ENCODE data around the gene PPP3R2. TPM values are rescaled to one million over a fixed set of nuclear protein-coding genes. Genes with fewer than 3 reads are reported as not detected.

Gene PPP3R2, protein sequence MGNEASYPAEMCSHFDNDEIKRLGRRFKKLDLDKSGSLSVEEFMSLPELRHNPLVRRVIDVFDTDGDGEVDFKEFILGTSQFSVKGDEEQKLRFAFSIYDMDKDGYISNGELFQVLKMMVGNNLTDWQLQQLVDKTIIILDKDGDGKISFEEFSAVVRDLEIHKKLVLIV
- total RNA-seq = not detected

DNA sequence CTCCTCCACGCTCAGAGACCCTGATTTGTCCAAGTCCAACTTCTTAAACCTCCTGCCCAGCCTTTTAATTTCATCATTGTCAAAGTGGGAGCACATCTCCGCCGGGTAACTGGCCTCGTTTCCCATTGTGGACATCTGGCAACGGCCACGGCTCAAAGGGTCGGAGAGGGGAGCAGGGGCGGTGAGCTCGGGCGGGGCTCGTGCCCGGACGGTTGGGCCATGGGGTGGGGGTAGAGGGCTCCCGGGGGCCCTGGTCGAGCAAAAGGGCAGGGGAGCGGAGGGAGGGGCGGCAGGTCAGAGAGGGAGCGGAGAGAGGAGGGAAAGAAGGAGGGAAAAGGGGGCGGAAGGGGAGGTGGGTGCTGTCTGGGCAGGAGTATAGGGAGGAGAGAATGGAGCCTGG lies at the start of gene PPP3R2:
Gene PPP3R2 (minus strand): TSS at position 174 of the 400 bp plus-strand sequence. CDS start 48 bp downstream, at position 126.
- Histone ChIP-seq H3K9me3 (no peaks in the 10 kb centered on the region), H3K27ac (no peak within 1 kb of the TSS), H3K27me3 (no peaks in the 10 kb centered on the region), H3K4me1 (no peaks in the 10 kb centered on the region), H3K36me3 (no peaks in the 10 kb centered on the region), H3K4me3 (no peak within 1 kb of the TSS)
- TF ChIP-seq POLR2AphosphoS5 (IDR thresholded peaks at IDR 0.05; ENCODE audit: insufficient read depth in 1 of 2, low read depth in 1 of 2) (no peak), POLR2A (IDR thresholded peaks at IDR 0.05) (no peak)
- TF ChIP-seq, protein P1, sequence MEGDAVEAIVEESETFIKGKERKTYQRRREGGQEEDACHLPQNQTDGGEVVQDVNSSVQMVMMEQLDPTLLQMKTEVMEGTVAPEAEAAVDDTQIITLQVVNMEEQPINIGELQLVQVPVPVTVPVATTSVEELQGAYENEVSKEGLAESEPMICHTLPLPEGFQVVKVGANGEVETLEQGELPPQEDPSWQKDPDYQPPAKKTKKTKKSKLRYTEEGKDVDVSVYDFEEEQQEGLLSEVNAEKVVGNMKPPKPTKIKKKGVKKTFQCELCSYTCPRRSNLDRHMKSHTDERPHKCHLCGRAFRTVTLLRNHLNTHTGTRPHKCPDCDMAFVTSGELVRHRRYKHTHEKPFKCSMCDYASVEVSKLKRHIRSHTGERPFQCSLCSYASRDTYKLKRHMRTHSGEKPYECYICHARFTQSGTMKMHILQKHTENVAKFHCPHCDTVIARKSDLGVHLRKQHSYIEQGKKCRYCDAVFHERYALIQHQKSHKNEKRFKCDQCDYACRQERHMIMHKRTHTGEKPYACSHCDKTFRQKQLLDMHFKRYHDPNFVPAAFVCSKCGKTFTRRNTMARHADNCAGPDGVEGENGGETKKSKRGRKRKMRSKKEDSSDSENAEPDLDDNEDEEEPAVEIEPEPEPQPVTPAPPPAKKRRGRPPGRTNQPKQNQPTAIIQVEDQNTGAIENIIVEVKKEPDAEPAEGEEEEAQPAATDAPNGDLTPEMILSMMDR (IDR thresholded peaks at IDR 0.05) = no peak
- no peak for DNase-seq (ENCODE audit: extremely low spot score in 2 of 2)
- intact Hi-C loops (cut with DNase I) = no loop called here

DNA sequence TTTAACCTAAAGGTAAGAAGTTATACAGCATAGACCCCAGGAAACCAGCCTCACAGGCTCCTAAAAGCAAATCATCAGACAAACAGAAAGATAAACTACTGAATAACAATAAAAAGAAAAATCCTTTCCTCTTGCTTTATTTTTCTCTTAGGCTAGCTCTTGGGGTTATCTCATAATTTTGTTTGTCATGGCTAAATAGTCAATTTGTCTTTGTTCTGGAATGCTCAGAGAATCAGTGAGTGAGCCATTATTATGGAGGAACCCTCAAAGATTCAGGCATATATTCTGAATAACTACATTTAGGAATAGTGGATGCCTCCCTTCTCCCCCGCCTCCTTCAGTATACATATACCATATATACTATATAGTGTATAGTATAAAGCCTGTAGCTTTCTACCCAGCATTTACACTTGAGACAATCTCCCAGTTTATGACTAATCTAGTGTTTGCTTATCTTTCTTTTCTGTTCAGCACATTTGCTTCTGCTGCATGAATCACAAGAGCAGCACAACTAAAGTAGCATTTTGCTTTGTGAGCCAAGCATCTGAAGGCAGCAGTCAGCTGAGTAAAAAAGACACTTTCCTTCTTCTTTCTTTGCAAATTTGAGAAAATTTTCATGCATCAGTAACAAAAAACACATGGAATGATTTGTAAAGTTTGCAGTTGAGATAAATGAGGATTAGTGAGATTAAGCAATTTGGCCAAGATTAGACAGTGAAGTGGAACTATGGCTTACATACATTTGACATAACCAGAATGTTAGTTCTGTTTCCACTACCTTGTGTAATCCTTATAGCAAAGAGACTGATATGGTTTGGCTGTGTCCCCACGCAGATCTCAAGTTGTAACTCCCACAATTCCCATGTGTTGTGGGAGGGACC lies 45.3 kb upstream of the PPP3R2 start:
- intact Hi-C loops (cut with DNase I) = no loop called here
- Histone ChIP-seq H3K27me3 (no peaks in the 10 kb centered on the region), H3K4me3 (no peak overlapping the region), H3K4me1 (no peaks in the 10 kb centered on the region), H3K27ac (no peak overlapping the region), H3K9me3 (no peaks in the 10 kb centered on the region), H3K36me3 (no peaks in the 10 kb centered on the region)
- TF ChIP-seq POLR2AphosphoS5 (IDR thresholded peaks at IDR 0.05; ENCODE audit: insufficient read depth in 1 of 2, low read depth in 1 of 2) = no peak
- TF ChIP-seq, protein P1 (IDR thresholded peaks at IDR 0.05) = no peak
- TF ChIP-seq POLR2A (IDR thresholded peaks at IDR 0.05) = no peak
- no peak for DNase-seq (ENCODE audit: extremely low spot score in 2 of 2)

DNA sequence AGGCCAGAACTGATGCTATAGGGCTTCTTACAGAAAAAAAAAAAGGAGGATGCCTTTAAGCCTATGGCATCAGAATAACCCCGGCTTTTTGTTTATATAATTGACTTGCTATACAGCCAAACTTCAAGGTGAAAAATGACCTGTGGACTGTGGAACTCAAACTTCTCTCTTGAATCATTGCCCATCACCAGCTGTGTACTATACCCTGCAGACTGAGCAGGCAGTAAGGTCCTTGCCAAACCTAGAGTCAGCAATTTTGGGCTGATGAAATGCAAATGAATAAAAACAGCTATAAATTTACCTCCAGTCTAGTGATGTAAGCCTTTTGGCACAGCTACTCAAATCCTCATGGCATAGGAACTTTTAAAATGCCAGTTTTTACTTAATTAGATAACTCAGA lies 44.5 kb upstream of the PPP3R2 start:
- Histone ChIP-seq H3K9me3 (no peaks in the 10 kb centered on the region), H3K36me3 (no peaks in the 10 kb centered on the region), H3K27ac (no peak overlapping the region), H3K4me3 (no peak overlapping the region), H3K27me3 (no peaks in the 10 kb centered on the region), H3K4me1 (no peaks in the 10 kb centered on the region)
- no peak for DNase-seq (ENCODE audit: extremely low spot score in 2 of 2)
- TF ChIP-seq POLR2A (IDR thresholded peaks at IDR 0.05) (no peak), POLR2AphosphoS5 (IDR thresholded peaks at IDR 0.05; ENCODE audit: insufficient read depth in 1 of 2, low read depth in 1 of 2) (no peak)
- TF ChIP-seq, protein P1 (IDR thresholded peaks at IDR 0.05) = no peak
- intact Hi-C loops (cut with DNase I) = no loop called here

DNA sequence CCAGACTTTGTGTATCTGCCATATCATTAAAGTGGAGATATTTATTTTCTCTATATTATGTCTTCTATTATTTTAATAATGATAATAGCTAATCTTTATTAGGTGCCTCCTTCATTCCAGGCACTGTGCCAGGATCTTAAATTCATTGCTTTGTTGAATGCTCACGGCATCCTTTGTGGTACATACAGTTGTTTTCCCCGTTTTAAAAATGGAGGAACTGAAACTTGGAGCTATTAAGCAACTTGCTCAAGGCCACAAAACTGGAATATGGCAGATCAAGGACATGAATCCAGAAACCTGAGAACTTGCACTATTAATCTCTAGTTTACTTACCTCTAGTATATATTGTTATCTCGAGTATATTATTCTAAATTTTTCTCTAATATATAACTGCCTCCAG lies 41.5 kb upstream of the PPP3R2 start:
- H3K27ac ChIP-seq = no peak overlapping the region
- no peaks in the 10 kb centered on the region for H3K4me1 ChIP-seq
- no peaks in the 10 kb centered on the region for H3K9me3 ChIP-seq
- DNase-seq (ENCODE audit: extremely low spot score in 2 of 2) = no peak
- intact Hi-C loops (cut with DNase I) = no loop called here
- H3K27me3 ChIP-seq = no peaks in the 10 kb centered on the region
- H3K4me3 ChIP-seq = no peak overlapping the region
- TF ChIP-seq POLR2AphosphoS5 (IDR thresholded peaks at IDR 0.05; ENCODE audit: insufficient read depth in 1 of 2, low read depth in 1 of 2) = no peak
- no peaks in the 10 kb centered on the region for H3K36me3 ChIP-seq

DNA sequence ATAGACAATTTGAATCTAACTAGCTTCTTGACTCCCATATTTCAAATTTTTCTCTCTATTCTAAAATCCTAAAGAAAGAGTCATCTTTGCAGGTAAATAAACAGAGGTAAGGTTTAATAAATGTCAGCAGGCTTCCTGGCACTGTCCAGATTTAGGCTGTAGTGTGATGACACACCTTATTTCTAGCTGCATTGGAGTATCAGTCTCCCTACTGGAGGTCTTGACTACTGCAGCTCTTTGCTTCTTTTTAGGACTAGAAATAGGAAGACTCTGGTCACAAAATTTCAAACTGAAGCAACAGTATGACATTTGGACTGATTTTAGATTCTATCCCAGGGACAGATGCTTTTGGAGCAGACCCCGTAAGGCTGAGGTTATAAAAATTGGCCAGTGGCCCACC lies 40.7 kb upstream of the PPP3R2 start:
- Histone ChIP-seq H3K9me3 (no peaks in the 10 kb centered on the region), H3K4me3 (no peak overlapping the region), H3K36me3 (no peaks in the 10 kb centered on the region), H3K27me3 (no peaks in the 10 kb centered on the region), H3K27ac (no peak overlapping the region), H3K4me1 (no peaks in the 10 kb centered on the region)
- DNase-seq (ENCODE audit: extremely low spot score in 2 of 2) = no peak
- TF ChIP-seq, protein P1 (IDR thresholded peaks at IDR 0.05) = no peak
- TF ChIP-seq POLR2A (IDR thresholded peaks at IDR 0.05) = no peak
- no peak for TF ChIP-seq POLR2AphosphoS5 (IDR thresholded peaks at IDR 0.05; ENCODE audit: insufficient read depth in 1 of 2, low read depth in 1 of 2)
- intact Hi-C loops (cut with DNase I) = no loop called here
